Islet of Langerhans (tissue), 1 donor: ENCODE measurements around the gene CCR7.
"Not testable (repeated sequence)": the region's sequence is repeated elsewhere in the genome, so short reads cannot be mapped to it uniquely, and the experiment has no call there.

ENCODE experiments used
- FAIRE-seq: peaks from one replicate; lab custom pipeline; 2011; peaks lifted over from hg19 to GRCh38; lab: Jason Lieb, UNC

The CCR7 gene

GRCh38 chr17:40550608-40551007 lies 14.7 kb downstream of the CCR7 start:
- FAIRE-seq = no peak

GRCh38 chr17:40548982-40549685 lies 16.1 kb downstream of the CCR7 start:
- FAIRE-seq = no peak

- no peak for FAIRE-seq
Observed at GRCh38 chr17:40548491-40548981, 16.7 kb downstream of the CCR7 start.

- no peak for FAIRE-seq
Observed at GRCh38 chr17:40547785-40548478, 17.3 kb downstream of the CCR7 start.

- FAIRE-seq = no peak
Observed at GRCh38 chr17:40547079-40547784, 18.0 kb downstream of the CCR7 start.

- not testable (repeated sequence) for FAIRE-seq
Observed at GRCh38 chr17:40546497-40546896, 18.8 kb downstream of the CCR7 start.

- no peak for FAIRE-seq
Observed at GRCh38 chr17:40545660-40546059, 19.6 kb downstream of the CCR7 start.

- peak; percentile 76 for FAIRE-seq
Observed at GRCh38 chr17:40542558-40543411, 22.5 kb downstream of the CCR7 start.

- FAIRE-seq = no peak
Observed at GRCh38 chr17:40541873-40542557, 23.3 kb downstream of the CCR7 start.

GRCh38 chr17:40541060-40541872 lies 24.0 kb downstream of the CCR7 start:
- no peak for FAIRE-seq

- FAIRE-seq = no peak
Observed at GRCh38 chr17:40540448-40540847, 24.8 kb downstream of the CCR7 start.

- no peak for FAIRE-seq
Observed at GRCh38 chr17:40539711-40540411, 25.4 kb downstream of the CCR7 start.

- FAIRE-seq = no peak
Observed at GRCh38 chr17:40538936-40539705, 26.2 kb downstream of the CCR7 start.

GRCh38 chr17:40538019-40538935 lies 27.0 kb downstream of the CCR7 start:
- FAIRE-seq = no peak

GRCh38 chr17:40536295-40537171 lies 28.7 kb downstream of the CCR7 start:
- FAIRE-seq = no peak

- no peak for FAIRE-seq
Observed at GRCh38 chr17:40535924-40536294, 29.4 kb downstream of the CCR7 start.

GRCh38 chr17:40535438-40535837 lies 29.8 kb downstream of the CCR7 start:
- no peak for FAIRE-seq
